Endothelial cell of umbilical vein (primary cell): ENCODE data around the gene TNS1. TPM values are rescaled to one million over a fixed set of nuclear protein-coding genes. Genes with fewer than 3 reads are reported as not detected.
A peak's percentile ranks its signal among the peaks of the same experiment; 100 is the strongest.

ENCODE experiments used
- BruUV-seq: library from RNA; stranded (reverse); fragments of 400-500 nt; replicated peaks from 2 replicates; lab custom pipeline; 2021; lab: Mats Ljungman, UMichigan
- CTCF ChIA-PET: fragments of 300-600, 350-600 bp; sonication (Branson Sonifier 250); formaldehyde crosslinking; loops from one replicate; lab custom pipeline; 2021; ENCODE audit warnings: antibody characterized with exemption, inconsistent platforms; lab: Charles Lee
- POLR2A ChIA-PET: fragments of 300-600, 350-600 bp; sonication (Branson Sonifier 250); formaldehyde crosslinking; loops from one replicate; lab custom pipeline; 2021; ENCODE audit warnings: antibody characterized with exemption, inconsistent platforms; lab: Charles Lee
- DNase-seq: peaks from one replicate; pipeline ENCODE4 v3.0.0-alpha.2; 2011; ENCODE audit warnings: low read depth, low spot score
- FAIRE-seq: peaks from 2 replicates; lab custom pipeline; 2011; peaks lifted over from hg19 to GRCh38; lab: Jason Lieb, UNC
- H2AFZ ChIP-seq: 2 replicates; pipeline ENCODE4 v1.6.0; 2012; ENCODE audit warnings: low read depth, low read length, control low read depth, inconsistent platforms
- H3K27ac ChIP-seq: 2 replicates; pipeline ENCODE4 v1.5.1; 2011; ENCODE audit warnings: low read depth, mild to moderate bottlenecking, control low read depth, low read length, moderate library complexity; ENCODE audit not compliant: insufficient read depth
- H3K27me3 ChIP-seq, 2 experiments: 2 replicates each; pipeline versions ENCODE4 v1.6.0 to v1.6.1; 2011; ENCODE audit warnings: low read length in 2 of 2, mixed read lengths in 1 of 2; ENCODE audit not compliant: control insufficient read depth in 2 of 2, insufficient read depth in 2 of 2
- H3K36me3 ChIP-seq, 2 experiments: 2 replicates in 1 of 2; 3 replicates in 1 of 2; pipeline ENCODE4 v1.5.1; 2011; ENCODE audit warnings: low read length in 2 of 2, mild to moderate bottlenecking in 1 of 2, moderate library complexity in 1 of 2; ENCODE audit not compliant: control insufficient read depth in 2 of 2, insufficient read depth in 2 of 2; ENCODE audit errors: extremely low read depth in 1 of 2
- H3K4me1 ChIP-seq: 3 replicates; pipeline ENCODE4 v1.5.1; 2011; ENCODE audit warnings: mild to moderate bottlenecking, low read length; ENCODE audit not compliant: control insufficient read depth, insufficient read depth; ENCODE audit errors: extremely low read depth
- H3K4me2 ChIP-seq: 2 replicates; pipeline ENCODE4 v1.6.1; 2011; ENCODE audit warnings: low read length, control low read depth, mixed read lengths; ENCODE audit not compliant: insufficient read depth
- H3K4me3 ChIP-seq, 3 experiments: fragments of 200-600 bp in 1 of 3; sonication (generic), shearing (Covaris generic) in 1 of 3; replicated peaks in 1 of 3; 2 replicates each; pipeline ENCODE4 v1.5.1; 2011 to 2016; ENCODE audit warnings: control low read depth in 3 of 3, low read length in 3 of 3, mild to moderate bottlenecking in 2 of 3, inconsistent platforms in 1 of 3, low read depth in 1 of 3, moderate library complexity in 1 of 3; ENCODE audit not compliant: insufficient read depth in 1 of 3
- H3K79me2 ChIP-seq: 2 replicates; pipeline ENCODE4 v1.6.0; 2012; ENCODE audit warnings: low read length, inconsistent platforms; ENCODE audit not compliant: control insufficient read depth, insufficient read depth
- H3K9ac ChIP-seq: replicated peaks from 2 replicates; pipeline ENCODE3; 2011; ENCODE audit warnings: low read length, control low read depth; ENCODE audit not compliant: insufficient read depth; ENCODE audit errors: extremely low read depth
- H3K9me1 ChIP-seq: replicated peaks from 3 replicates; pipeline ENCODE4 v1.6.0; 2011; ENCODE audit warnings: mild to moderate bottlenecking, low read length; ENCODE audit not compliant: control insufficient read depth, insufficient read depth; ENCODE audit errors: extremely low read depth
- H3K9me3 ChIP-seq: replicated peaks from 2 replicates; pipeline ENCODE4 v1.5.1; 2012; ENCODE audit warnings: low read length, inconsistent platforms; ENCODE audit not compliant: control insufficient read depth, insufficient read depth
- H4K20me1 ChIP-seq: replicated peaks from 2 replicates; pipeline ENCODE3; 2011; ENCODE audit warnings: mild to moderate bottlenecking, low read length; ENCODE audit not compliant: control insufficient read depth, insufficient read depth; ENCODE audit errors: extremely low read depth
- CTCF ChIP-seq, 2 donors: IDR thresholded peaks; 1 replicate in 1 of 2; 2 replicates in 1 of 2; pipeline ENCODE4 v1.5.1; 2011; ENCODE audit warnings: low read length in 2 of 2, mild to moderate bottlenecking in 2 of 2, moderate library complexity in 2 of 2, control low read depth in 1 of 2, inconsistent platforms in 1 of 2, low read depth in 1 of 2; ENCODE audit not compliant: insufficient read depth in 1 of 2; ENCODE audit errors: extremely low read depth in 1 of 2
- EZH2 ChIP-seq: IDR thresholded peaks from 2 replicates; pipeline ENCODE4 v1.6.1; 2012; ENCODE audit warnings: borderline replicate concordance, low read depth, mild to moderate bottlenecking, moderate library complexity, low read length, inconsistent platforms; ENCODE audit not compliant: severe bottlenecking
- FOS ChIP-seq: IDR thresholded peaks from 2 replicates; pipeline ENCODE4 v1.6.1; 2011; ENCODE audit warnings: mild to moderate bottlenecking, low read length, moderate library complexity, borderline replicate concordance; ENCODE audit not compliant: insufficient read depth
- GATA2 ChIP-seq: IDR thresholded peaks from 2 replicates; pipeline ENCODE4 v1.7.0; 2011; ENCODE audit warnings: low read depth, mild to moderate bottlenecking, moderate library complexity, mixed read lengths, low read length; ENCODE audit not compliant: insufficient read length, insufficient read depth
- JUN ChIP-seq: IDR thresholded peaks from 2 replicates; pipeline ENCODE4 v1.6.1; 2011; ENCODE audit warnings: borderline replicate concordance, low read depth; ENCODE audit not compliant: insufficient read length, insufficient read depth
- MYC ChIP-seq: IDR thresholded peaks from one replicate; pipeline ENCODE4 v1.6.1; 2011; ENCODE audit warnings: mild to moderate bottlenecking, low read depth, low read length
- POLR2A ChIP-seq: IDR thresholded peaks from 2 replicates; pipeline ENCODE4 v1.6.1; 2012; ENCODE audit warnings: low read depth, mild to moderate bottlenecking, control low read depth, low read length
- POLR2AphosphoS5 ChIP-seq: IDR thresholded peaks from 2 replicates; pipeline ENCODE4 v1.6.1; 2012; ENCODE audit warnings: low read depth, mild to moderate bottlenecking, control low read depth, low read length, moderate library complexity; ENCODE audit not compliant: insufficient read depth
- dilution Hi-C: fragments of 300-500 bp; cut with MboI; formaldehyde crosslinking; loops from one replicate; pipeline ENCODE4 v1.15.0; 2019; ENCODE audit warnings: low sequenced_read_pairs; ENCODE audit not compliant: extremely low pct_ligation_motif_present
- intact Hi-C: fragments of 100-400 bp; cut with micrococcal nuclease; formaldehyde crosslinking; loops from one replicate; pipeline ENCODE4 v1.10.0; 2022
- polyA plus RNA-seq, 4 experiments: library from polyadenylated mRNA; depleted of rRNA in 3 of 4; stranded (reverse) in 3 of 4; unstranded in 1 of 4; fragments of >200 nt; gene quantifications; 2 replicates each; pipeline versions ENCODE4 v1.2.1 to v1.2.3, GENCODE V29; 2011 to 2012; ENCODE audit warnings: missing spikeins in 1 of 4
- total RNA-seq: library from RNA; stranded (reverse); gene quantifications from 2 replicates; pipeline ENCODE4 v1.2.3, GENCODE V29; 2021
- TF ChIP-seq, protein P1 (sequence below): IDR thresholded peaks from 2 replicates; pipeline ENCODE4 v1.6.1; 2011; ENCODE audit not compliant: insufficient read depth, insufficient read length

The TNS1 gene
- total and polyA plus RNA-seq, 2 donors (not counting 3 experiments of a cell fraction or from before 2014, with no cell fraction given) = 11.0 to 52.1 TPM

- DNase-seq (peak; percentile 81), FAIRE-seq (peak; percentile 93)
- H3K27ac ChIP-seq = peak overlapping the region; percentile 42
- peaks cover 35% of the 10 kb centered on the region for H3K4me1 ChIP-seq
- peaks cover 0 to 2% of the 10 kb centered on the region in 2 experiments for H3K36me3 ChIP-seq
- intact Hi-C loops = loop anchor here (1.0 to 2.0 kb wide), 2 partner anchors 14 to 18 kb away; no protein-coding TSS in a partner anchor
- H2AFZ ChIP-seq = peak overlapping the region; percentile 2
- ChIA-PET CTCF (interaction anchor here (0.5 to 3.4 kb wide), 10 partner anchors 14 to 113 kb away, joined by 3 to 15 read pairs (median 3); no protein-coding TSS in a partner anchor), POLR2A (interaction anchor here (0.9 kb wide), 1 partner anchor 20 kb away, joined by 4 read pairs; no protein-coding TSS in a partner anchor)
- H3K4me2 ChIP-seq = no peak overlapping the region
- no peaks in the 10 kb centered on the region for H3K9me3 ChIP-seq
- dilution Hi-C loops = no loop called here
- no peaks in the 10 kb centered on the region for H3K9me1 ChIP-seq
- BruUV-seq = no TSS peak
- H3K79me2 ChIP-seq = no peaks in the 10 kb centered on the region
- H4K20me1 ChIP-seq = no peaks in the 10 kb centered on the region
- H3K4me3 ChIP-seq = no peak overlapping the region
- H3K9ac ChIP-seq = no peak overlapping the region
- TF ChIP-seq EZH2 = no peak
- no peak for TF ChIP-seq GATA2
- TF ChIP-seq MYC = no peak
- no peak for TF ChIP-seq FOS
- TF ChIP-seq JUN = peak; percentile 32
- no peak for TF ChIP-seq CTCF (IDR thresholded peaks at IDR 0.05; ENCODE audit: extremely low read depth in 1 of 2, insufficient read depth in 1 of 2, low read depth in 1 of 2, low read length in 2 of 2)
- TF ChIP-seq, protein P1, sequence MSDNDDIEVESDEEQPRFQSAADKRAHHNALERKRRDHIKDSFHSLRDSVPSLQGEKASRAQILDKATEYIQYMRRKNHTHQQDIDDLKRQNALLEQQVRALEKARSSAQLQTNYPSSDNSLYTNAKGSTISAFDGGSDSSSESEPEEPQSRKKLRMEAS = peak; percentile 69
- no peak for TF ChIP-seq POLR2A
- TF ChIP-seq POLR2AphosphoS5 = peak; percentile 47
- no peaks in the 10 kb centered on the region for H3K27me3 ChIP-seq
These were observed 100.2 kb downstream of the TNS1 start for GRCh38 chr2:217902379-217903141.
